ENCODE data around the gene RBM27.

DNA sequence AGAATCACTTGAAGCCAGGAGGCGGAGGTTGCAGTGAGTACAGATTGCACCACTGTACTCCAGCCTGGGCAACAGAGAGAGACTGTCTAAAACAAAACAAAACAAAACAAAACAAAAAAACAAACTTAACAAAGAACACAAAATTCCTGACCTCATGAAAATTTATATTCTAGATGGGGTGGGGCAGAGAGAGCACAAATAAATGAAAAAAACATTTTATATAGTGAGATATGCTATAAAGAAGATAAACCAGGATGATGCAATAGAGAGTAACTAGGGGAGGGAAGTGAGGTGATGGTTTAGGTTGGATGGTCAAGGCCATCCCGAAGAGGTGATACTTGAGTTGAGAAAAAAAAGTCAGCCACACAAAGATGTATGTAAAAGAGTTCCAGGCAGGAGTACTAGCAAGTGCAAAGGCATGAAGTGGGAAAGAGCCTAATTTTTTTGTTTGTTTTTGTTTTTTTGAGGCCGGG lies 10.8 kb upstream of the RBM27 start:
- no peak for TF ChIP-seq POLR2AphosphoS5 (IDR thresholded peaks at IDR 0.05)
- TF ChIP-seq, protein P1, sequence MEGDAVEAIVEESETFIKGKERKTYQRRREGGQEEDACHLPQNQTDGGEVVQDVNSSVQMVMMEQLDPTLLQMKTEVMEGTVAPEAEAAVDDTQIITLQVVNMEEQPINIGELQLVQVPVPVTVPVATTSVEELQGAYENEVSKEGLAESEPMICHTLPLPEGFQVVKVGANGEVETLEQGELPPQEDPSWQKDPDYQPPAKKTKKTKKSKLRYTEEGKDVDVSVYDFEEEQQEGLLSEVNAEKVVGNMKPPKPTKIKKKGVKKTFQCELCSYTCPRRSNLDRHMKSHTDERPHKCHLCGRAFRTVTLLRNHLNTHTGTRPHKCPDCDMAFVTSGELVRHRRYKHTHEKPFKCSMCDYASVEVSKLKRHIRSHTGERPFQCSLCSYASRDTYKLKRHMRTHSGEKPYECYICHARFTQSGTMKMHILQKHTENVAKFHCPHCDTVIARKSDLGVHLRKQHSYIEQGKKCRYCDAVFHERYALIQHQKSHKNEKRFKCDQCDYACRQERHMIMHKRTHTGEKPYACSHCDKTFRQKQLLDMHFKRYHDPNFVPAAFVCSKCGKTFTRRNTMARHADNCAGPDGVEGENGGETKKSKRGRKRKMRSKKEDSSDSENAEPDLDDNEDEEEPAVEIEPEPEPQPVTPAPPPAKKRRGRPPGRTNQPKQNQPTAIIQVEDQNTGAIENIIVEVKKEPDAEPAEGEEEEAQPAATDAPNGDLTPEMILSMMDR (IDR thresholded peaks at IDR 0.05): no peak
- TF ChIP-seq POLR2A (IDR thresholded peaks at IDR 0.05): no peak
- no peak for TF ChIP-seq EP300 (IDR thresholded peaks at IDR 0.05)
